SK-N-SH treated with all-trans-retinoic acid at 6 μM for 48 hours (cell line): ENCODE measurements around the gene BAX.

Experiments
- ATAC-seq: fragments of 200-7000 bp; cut with Tn5 transposase; 3 replicates; pipeline ENCODE4 v1.9.1; 2020; ENCODE audit warnings: mild to moderate bottlenecking, moderate library complexity
- ARNTL ChIP-seq: fragments of 450-650 bp; formaldehyde crosslinking; IDR thresholded peaks from 2 replicates; pipeline ENCODE4 v1.5.0; 2020; ENCODE audit warnings: low read depth, mild to moderate bottlenecking, moderate library complexity, borderline replicate concordance
- CREB5 ChIP-seq: fragments of 250-450 bp; sonication (Bioruptor Pico); IDR thresholded peaks from 2 replicates; pipeline ENCODE4 v1.5.1; 2020; ENCODE audit warnings: low read depth, mild to moderate bottlenecking, moderate library complexity
- CSDC2 ChIP-seq: fragments of 250-450 bp; sonication (Bioruptor Pico); IDR thresholded peaks from 2 replicates; pipeline ENCODE4 v1.5.0; 2020; ENCODE audit warnings: mild to moderate bottlenecking, moderate library complexity
- CSRNP3 ChIP-seq: fragments of 250-450 bp; sonication (Bioruptor Pico); IDR thresholded peaks from 2 replicates; pipeline ENCODE4 v1.5.1; 2021; ENCODE audit warnings: mild to moderate bottlenecking, moderate library complexity
- ESRRG ChIP-seq: fragments of 250-450 bp; sonication (Bioruptor Pico); IDR thresholded peaks from 2 replicates; pipeline ENCODE4 v1.6.1; 2021; ENCODE audit warnings: mild to moderate bottlenecking
- GLIS3 ChIP-seq: fragments of 250-450 bp; sonication (Bioruptor Pico); IDR thresholded peaks from 2 replicates; pipeline ENCODE4 v1.5.0; 2020; ENCODE audit warnings: mild to moderate bottlenecking, moderate library complexity
- ISL1 ChIP-seq: fragments of 250-450 bp; sonication (Bioruptor Pico); IDR thresholded peaks from 2 replicates; pipeline ENCODE4 v2.1.2; 2022; ENCODE audit warnings: mild to moderate bottlenecking, moderate library complexity
- OSR1 ChIP-seq: fragments of 250-450 bp; sonication (Bioruptor Pico); IDR thresholded peaks from 2 replicates; pipeline ENCODE4 v1.8.0; 2022; ENCODE audit warnings: moderate library complexity, mild to moderate bottlenecking, inconsistent platforms
- PATZ1 ChIP-seq: fragments of 250-450 bp; sonication (Bioruptor Pico); IDR thresholded peaks from 2 replicates; pipeline ENCODE4 v1.8.0; 2020; ENCODE audit warnings: mild to moderate bottlenecking, moderate library complexity, borderline replicate concordance
- PPARA ChIP-seq: fragments of 250-450 bp; sonication (Bioruptor Pico); IDR thresholded peaks from 2 replicates; pipeline ENCODE4 v1.5.0; 2020; ENCODE audit warnings: mild to moderate bottlenecking, borderline replicate concordance
- RARB ChIP-seq: fragments of 250-450 bp; sonication (Bioruptor Pico); IDR thresholded peaks from 2 replicates; pipeline ENCODE4 v1.8.0; 2021; ENCODE audit warnings: mild to moderate bottlenecking, moderate library complexity
- SNAI2 ChIP-seq: fragments of 250-450 bp; sonication (Bioruptor Pico); IDR thresholded peaks from 2 replicates; pipeline ENCODE4 v1.5.0; 2020; ENCODE audit warnings: mild to moderate bottlenecking, moderate library complexity
- TCF4 ChIP-seq: fragments of 250-450 bp; sonication (Bioruptor Pico); IDR thresholded peaks from 2 replicates; pipeline ENCODE4 v1.8.0; 2021; ENCODE audit warnings: mild to moderate bottlenecking, moderate library complexity, borderline replicate concordance
- TOX ChIP-seq: fragments of 250-450 bp; sonication (Bioruptor Pico); IDR thresholded peaks from 2 replicates; pipeline ENCODE4 v1.8.0; 2021; ENCODE audit warnings: mild to moderate bottlenecking, moderate library complexity, borderline replicate concordance
- ZC3H10 ChIP-seq: fragments of 250-450 bp; sonication (Bioruptor Pico); IDR thresholded peaks from 2 replicates; pipeline ENCODE4 v1.5.1; 2021; ENCODE audit warnings: mild to moderate bottlenecking, moderate library complexity
- ZFP3 ChIP-seq: fragments of 250-450 bp; sonication (Bioruptor Pico); IDR thresholded peaks from 2 replicates; pipeline ENCODE4 v1.5.0; 2020; ENCODE audit warnings: mild to moderate bottlenecking, moderate library complexity
- ZNF565 ChIP-seq: fragments of 450-650 bp; formaldehyde crosslinking; conservative IDR thresholded peaks from 2 replicates; pipeline ENCODE4 v1.5.0; 2020; ENCODE audit warnings: low read depth, mild to moderate bottlenecking, moderate library complexity
- ZNF70 ChIP-seq: fragments of 450-650 bp; formaldehyde crosslinking; IDR thresholded peaks from 2 replicates; pipeline ENCODE4 v1.5.0; 2020; ENCODE audit warnings: mild to moderate bottlenecking, moderate library complexity

Gene BAX

GRCh38 chr19:48989701-48990291 lies 35.1 kb downstream of the BAX start:
- no peak for TF ChIP-seq GLIS3
- TF ChIP-seq, all 23 proteins: peak for 0
- ATAC-seq = no peak

- ATAC-seq = no peak
- TF ChIP-seq TOX (CRISPR knock-in tag) (no peak), ARNTL (CRISPR knock-in tag) (no peak), CSDC2 (CRISPR knock-in tag) (no peak), ISL1 (no peak)
Observed at GRCh38 chr19:48990400-48990799, 35.7 kb downstream of the BAX start.

- ATAC-seq = no peak
Observed at GRCh38 chr19:48991011-48991609, 36.4 kb downstream of the BAX start.

GRCh38 chr19:48991873-48992580 lies 37.4 kb downstream of the BAX start:
- no peak for TF ChIP-seq ARNTL (CRISPR knock-in tag)
- TF ChIP-seq GLIS3 = no peak
- no peak for TF ChIP-seq ZNF70 (CRISPR knock-in tag)
- no peak for TF ChIP-seq CREB5 (CRISPR knock-in tag)
- TF ChIP-seq TCF4 = no peak
- TF ChIP-seq PPARA (CRISPR knock-in tag) = no peak
- TF ChIP-seq CSRNP3 (CRISPR knock-in tag) = no peak
- no peak for TF ChIP-seq ISL1
- TF ChIP-seq ZFP3 = no peak
- peak; percentile 82 for ATAC-seq

More at GRCh38 chr19:48991011-48991609, 36.4 kb downstream of the BAX start:
- TF ChIP-seq TCF4 (no peak), CSRNP3 (CRISPR knock-in tag) (no peak), CSDC2 (CRISPR knock-in tag) (no peak), RARB (CRISPR knock-in tag) (no peak), ZNF70 (CRISPR knock-in tag) (no peak), ARNTL (CRISPR knock-in tag) (no peak), CREB5 (CRISPR knock-in tag) (no peak), ESRRG (no peak), GLIS3 (no peak), ZC3H10 (CRISPR knock-in tag) (no peak), PATZ1 (CRISPR knock-in tag) (no peak), OSR1 (CRISPR knock-in tag) (no peak), ISL1 (no peak), SNAI2 (CRISPR knock-in tag) (no peak), ZNF565 (no peak), TOX (CRISPR knock-in tag) (no peak)
